Fibroblast of peridontal ligament (primary cell): ENCODE results near the gene AURKA.
"Not testable (repeated sequence)": the region's sequence is repeated elsewhere in the genome, so short reads cannot be mapped to it uniquely, and the experiment has no call there.

Source experiments
- DNase-seq: peaks from one replicate; pipeline ENCODE4 v3.0.0-alpha.2; 2010; ENCODE audit errors: extremely low read depth

AURKA gene

DNA sequence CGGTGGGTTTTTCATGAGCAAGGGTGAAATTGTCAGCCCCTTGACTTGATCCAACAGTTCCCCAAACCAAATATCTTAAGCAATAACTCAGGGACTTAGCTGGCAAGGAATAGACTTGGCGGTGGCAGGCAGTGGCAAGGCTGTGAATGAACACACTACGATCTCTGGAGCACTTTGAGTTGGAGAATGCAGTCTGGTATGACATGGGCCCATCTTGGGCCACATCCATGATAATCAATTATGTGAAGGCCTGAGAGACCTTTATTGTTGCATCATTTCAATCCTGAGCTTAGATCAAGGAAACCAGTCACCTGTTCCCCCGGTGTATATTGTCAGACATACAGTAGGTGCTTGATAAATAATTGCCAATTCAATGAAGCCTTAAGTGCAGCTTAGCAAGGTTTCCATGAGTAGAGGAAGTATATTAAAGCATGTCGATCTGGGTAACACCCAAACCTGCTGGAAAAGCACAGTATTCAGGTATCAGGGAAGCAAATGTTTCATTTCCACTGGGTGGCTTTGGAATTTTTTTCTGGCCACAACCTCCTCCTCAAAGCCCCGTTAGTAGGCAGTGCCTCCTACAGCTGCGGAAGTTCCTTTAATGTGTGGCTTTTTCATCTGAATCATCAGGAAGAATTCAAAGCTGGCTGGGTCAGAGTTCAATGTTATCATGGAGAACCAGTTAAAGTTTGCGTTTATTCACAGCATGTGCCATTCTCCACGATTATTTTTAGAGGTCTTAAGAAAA is 30.2 kb upstream of the AURKA start:
- peak; percentile 63 for DNase-seq

DNA sequence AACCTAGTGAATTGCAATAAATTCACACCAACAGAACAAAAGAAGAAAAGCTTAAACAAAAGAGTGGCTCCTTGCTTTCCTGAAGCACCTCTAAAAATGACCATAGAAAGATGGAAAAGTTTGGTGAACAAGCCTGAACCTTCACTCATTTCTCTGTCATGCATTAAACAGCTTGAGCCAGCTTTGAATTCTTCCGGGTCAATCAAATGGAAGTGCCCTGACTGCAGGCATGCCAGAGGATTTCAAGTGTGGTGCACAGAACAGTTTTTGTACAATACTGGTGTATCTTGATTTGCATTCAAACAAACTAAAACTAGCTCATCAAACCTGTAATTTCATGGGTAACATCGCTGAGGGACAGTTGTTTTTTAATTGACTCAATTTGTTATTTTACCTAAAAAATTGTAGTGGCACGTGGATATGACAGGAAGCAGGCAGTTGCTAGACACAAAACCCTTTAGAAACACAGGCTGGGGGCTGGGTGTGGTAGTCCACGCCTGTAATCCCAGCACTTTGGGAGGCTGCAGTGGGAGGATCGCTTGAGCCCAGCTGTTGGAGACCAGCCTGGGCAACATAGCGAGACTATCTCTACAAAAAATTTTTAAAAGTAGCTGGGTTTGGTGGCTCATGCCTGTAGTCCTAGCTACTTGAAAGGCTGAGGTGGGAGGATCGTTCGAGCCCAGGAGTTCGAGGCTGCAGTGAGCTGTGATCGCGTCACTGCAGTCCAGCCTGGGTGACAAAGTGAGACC is 29.1 kb upstream of the AURKA start:
- DNase-seq = no peak

DNA sequence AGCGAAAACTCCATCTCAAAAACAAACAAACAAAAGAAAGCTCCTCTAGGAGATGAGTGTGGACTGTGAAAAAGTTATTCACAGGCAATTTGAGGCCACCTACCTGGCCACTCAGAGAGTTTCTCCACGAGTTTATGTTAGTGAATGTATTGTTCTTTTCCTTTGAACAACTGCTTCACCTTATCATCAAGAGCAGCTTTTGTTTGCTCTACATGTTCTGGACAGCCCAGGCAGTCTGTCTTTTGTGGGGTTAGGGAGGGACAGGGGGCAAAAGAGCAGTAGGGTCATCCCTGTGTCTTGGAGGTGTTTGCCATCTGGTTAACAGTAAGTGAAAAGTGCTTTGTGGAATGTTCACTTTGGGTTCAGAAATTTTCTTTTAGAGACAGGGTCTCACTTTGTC is 28.0 kb upstream of the AURKA start:
- DNase-seq = no peak

DNA sequence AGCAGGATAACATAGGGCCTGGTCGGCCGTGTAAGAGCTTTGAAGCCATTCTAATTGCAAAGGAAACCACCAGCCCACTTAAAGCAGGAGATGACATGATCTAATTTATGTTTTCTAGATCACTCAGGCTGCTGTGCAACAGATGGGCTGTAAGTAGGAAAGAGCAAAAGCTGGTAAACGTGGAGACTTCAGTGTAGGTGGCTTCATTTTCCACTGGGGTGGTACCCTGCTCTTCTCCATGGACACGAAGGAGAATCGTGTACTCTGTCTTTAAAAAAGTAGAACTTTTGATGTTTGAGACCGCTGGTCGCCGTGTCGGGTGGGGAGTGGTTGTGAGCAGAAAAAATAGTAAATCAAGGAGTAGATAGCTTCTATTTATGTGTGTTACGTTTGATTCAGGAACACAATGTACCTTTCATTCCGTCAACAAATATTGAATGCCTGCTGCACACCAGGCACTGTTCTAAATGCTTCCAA is 26.4 kb upstream of the AURKA start:
- no peak for DNase-seq

DNA sequence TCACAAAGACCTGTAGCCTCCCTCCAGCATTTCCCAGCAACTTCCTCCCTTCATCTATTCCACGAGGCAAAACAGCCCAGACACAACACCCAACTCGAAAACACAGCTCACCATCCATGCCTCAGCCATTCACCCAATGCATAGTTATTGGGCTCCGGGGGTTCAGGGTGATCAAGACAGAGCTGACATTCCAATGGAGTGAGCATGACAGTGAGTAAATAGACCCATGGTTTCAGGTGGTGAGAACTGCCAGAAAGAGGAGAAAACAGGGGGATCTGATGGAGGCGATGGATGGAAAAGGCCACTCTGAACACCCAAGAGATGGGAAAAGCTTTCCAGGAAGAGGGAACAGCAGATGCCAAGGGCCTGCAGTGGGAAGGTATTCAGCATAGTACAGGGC is 25.9 kb upstream of the AURKA start:
- no peak for DNase-seq

DNA sequence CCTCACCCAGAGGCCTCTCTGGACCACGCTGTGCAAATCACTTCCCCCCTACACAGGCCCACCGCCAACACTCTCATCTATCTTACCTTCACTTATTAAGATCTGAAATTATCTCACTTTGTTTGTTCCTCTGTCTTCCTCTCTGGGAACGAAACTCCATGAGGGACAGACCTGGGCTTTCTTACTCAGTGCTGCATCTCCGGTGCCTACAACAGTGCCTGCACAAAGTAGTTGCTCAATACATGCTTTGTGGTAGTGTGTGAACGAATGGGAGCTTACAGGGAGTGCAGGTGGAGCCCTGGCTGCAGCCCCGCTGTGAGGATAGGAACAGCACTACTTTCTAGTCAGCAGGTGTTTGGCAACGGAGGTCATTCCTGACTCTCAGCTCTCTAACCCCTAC is 25.4 kb upstream of the AURKA start:
- no peak for DNase-seq

DNA sequence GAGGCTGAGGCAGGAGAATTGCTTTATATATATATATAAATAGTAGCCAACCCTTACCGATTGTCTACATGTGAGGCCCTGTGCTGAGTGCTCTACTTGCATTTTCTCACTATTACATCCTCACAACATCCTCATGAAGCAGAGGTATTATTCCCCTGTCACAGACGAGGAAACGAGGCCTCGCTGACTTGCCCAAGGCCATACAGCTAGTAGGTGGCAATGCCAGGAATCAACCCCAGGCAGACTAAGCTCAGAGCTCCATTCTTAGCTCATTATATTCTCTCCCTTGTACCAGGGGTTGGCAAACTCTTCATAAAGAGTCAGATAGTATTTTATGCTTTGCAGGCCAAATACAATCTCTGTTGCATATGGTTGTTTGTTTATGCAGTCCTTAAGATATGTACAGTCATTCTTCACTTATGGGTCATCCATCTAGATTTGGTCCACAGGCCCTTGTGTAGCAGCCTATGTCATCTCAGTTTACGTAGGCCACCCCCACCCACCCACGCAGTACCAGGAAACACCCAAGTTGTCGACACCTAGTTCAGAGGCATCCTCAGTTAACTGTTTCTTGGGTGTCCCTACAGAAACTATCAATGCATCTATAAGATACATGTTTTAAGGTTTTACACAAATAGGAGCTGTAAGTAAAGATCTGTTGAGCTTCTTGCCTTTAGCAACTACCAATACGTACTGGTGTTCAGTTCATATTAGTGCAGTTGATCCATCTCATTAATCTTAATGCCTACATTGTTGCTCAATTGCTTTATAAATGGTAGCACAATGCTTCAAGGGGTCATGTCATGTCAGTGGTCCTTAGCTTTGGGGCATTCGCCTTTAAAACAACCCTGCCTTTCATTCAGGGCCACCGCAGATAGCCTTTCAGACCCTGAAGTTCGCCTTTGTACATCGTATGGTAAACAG is 23.1 kb upstream of the AURKA start:
- peak; percentile 70 for DNase-seq

DNA sequence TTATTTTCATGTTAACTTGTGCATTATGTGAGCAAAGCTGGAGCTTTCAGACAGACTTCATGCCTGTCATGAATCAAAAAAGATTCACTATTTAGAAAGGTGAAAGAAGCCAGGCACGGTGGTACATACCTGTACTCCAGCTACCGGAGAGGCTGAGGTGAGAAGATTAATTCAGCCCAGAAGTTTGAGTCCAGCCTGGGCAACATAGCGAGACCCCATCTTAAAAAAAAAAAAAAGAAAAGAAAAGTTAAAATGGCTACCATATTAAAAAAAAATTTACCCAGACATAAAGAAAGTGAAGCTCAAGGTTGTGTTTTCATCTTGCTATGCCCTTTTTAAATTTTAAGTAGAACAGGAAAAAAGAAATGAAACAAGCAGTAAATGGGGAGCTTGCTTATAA is 20.9 kb upstream of the AURKA start:
- no peak for DNase-seq

DNA sequence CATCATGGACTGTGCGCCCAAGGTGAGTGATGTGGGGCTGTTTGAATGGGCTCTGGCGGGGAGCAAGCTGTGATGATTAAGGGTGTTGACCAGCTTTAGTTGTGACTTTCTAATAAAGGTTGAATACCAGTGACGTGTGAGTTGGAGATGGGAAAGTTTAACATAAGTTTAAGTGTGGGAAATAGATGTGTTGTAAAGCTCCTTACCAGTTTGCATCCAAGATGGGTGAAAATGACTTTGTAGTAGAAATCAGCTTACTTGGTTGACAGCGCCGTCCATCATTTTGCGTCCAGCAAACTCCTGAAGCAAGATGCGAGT is 20.4 kb upstream of the AURKA start:
- DNase-seq = no peak

DNA sequence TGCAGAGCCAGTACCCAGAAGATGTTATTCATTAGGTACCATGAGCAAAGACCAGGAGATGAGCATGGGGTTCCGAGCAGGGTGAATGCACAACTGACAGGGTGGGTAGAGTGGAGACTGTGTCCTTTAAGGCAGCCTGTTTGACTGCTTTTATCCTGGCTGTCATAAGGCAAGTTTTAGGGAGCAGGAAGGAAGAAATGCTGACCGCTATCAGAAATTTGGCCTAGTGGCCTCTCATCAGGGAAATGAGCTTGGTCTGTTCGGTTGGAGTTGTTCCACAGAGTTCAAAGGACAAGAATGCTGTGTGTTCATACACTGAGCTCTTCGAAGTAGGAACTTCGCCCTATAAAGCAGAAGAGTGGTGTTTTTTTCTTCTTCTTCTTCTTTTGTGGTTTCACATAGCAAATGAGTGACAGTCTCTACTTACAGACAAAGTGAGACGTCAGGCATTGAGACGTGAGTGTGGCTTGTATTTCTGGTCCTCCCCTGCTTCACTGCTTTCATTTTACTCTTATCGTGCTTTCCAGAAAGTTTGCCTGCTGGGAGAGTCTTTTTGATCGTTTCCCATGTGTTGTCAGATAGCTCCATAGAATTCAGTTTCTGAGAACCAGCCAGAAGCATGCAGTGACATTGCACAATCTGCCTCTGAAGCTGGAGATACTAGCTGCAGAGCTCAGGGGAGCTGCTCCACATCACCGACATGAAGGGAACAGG is 19.9 kb upstream of the AURKA start, which contains the start of gene CASS4:
CASS4 (plus strand) TSS at position 502 of the 714 bp plus-strand sequence; CDS start at position 701, 199 bp downstream.
- DNase-seq = no peak

DNA sequence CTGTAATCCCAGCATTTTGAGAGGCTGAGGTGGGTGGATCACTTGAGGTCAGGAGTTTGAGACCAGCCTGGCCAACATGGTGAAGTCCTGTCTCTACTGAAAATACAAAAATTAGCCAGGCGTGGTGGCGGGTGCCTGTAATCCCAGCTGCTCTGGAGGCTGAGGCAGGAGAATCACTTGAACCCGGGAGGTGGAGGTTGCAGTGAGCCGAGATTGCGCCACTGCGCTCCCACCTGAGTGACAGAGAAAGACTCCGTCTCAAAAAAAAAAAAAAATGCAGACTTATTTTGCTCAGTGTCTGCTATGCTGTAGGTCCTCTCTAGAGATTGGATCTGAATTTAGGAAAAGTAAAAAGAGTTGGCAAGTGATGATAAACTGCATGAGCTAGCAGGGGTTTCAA is 19.3 kb upstream of the AURKA start:
- DNase-seq = not testable (repeated sequence)

DNA sequence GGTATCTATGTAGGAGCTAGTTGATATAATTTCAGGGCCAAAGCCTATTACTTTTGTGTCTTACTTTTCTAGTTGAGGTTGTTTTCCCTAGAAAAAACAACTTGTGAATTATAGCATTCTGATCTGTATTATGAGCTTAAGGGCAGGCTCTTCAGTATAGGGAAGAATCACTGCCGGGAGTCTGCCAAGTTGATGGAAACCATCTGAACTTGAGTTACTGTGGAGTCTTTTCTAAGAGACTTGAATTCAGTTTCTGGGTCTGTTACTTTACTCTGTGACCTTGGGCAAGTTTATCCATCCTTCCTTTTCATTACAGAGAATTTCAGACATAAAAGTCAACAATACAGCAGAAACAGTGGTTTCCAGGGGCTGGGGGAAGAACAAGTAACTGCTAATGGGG is 17.9 kb upstream of the AURKA start:
- no peak for DNase-seq

DNA sequence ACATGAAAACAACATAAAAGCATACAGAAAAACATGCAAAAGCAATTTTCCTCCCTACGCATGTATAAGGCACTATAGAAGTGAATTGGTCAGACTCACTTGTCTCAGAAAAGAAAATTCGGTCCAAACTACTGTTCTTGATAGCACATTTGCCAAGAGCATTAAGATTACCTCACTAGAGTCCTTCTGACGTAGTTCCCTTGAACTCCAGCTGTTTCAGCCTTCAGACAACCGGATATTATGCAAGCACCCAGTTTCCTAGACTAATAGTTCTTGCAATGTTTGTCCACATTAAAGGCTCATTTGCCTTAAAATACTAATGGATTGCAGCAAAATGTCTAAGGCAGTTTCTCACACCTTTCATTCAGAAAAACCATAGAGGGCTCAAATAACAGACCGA is 17.5 kb upstream of the AURKA start:
- no peak for DNase-seq

DNA sequence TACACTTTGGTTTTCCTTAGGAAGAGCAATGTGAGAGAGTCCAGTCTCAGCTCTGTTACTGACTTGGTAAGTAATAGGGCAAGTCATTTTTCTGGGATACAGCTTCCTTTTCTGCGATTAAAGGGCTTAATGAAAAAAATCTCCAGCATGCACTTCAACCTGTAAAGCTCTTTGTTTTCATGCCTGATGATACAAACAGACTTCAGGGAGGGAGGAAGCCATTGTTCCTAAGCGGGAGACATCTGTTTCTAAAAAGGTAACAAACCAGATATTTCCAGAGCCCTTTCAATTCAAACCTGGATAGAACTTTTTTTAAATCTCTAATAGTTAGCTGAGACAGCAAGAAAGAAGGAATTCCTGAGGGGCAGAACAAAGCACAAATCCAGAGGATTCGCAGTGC is 14.9 kb upstream of the AURKA start:
- DNase-seq = no peak

DNA sequence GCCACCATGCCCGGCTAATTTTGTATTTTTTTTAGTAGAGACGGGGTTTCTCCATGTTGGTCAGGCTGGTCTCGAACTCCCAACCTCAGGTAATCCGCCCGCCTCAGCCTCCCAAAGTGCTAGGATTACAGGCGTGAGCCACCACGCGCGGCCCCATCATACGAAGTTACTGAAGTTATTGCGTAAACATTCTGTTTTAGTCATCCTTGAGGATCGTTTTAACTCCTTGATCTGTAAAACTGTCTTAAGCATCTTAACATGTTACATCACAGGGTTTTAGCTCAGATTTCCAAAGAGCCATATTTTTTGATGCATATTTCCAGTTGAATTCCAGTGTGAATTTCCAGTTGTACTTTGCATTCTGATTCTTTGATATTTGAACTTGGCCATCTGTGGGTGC is 13.3 kb upstream of the AURKA start:
- not testable (repeated sequence) for DNase-seq

DNA sequence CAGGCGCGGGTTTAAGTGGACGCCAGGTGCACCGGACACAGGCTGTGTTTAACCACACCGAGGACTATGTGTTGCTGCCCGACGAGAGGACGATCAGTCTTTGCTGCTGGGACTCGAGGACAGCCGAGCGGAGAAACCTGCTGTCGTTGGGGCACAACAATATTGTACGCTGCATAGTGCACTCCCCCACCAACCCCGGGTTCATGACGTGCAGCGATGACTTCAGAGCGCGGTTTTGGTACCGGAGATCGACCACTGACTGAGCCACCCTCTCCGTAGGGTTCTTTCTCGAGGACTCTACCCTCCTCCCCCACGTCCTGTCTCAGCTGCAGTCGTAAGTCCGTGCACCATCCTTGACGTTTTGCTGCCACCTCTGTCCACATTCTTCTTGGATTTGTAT is 11.4 kb upstream of the AURKA start:
- no peak for DNase-seq

DNA sequence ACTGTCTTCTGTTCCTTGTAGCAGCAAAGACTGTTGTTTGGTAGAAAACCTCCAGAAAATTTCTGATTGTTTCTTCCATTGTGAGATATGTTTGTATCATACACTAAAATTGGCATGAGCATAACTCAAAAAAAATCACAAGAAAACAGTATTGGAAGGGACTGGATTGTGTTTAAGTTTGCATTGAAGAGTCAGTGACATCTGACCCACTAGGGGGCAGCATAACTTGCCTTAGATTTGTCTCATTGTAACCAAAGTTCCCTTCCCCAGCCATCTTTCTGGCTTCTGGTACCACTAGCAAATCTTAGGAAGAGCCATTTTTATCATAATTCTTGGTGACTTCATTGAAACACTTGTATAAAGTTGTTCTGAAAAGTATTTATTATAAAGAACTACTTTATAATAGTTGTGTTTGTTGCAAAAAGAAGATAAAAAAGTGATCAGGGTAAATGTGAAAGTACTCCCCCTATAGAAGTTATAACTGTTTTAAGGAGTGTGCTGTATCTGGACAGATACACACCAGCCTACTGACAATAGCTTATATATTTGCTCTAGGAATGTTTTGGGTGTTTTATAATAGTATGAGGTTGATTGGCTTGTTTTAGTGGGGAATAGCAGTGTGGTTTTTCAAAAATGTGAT is 8.1 kb upstream of the AURKA start:
- peak; percentile 91 for DNase-seq

DNA sequence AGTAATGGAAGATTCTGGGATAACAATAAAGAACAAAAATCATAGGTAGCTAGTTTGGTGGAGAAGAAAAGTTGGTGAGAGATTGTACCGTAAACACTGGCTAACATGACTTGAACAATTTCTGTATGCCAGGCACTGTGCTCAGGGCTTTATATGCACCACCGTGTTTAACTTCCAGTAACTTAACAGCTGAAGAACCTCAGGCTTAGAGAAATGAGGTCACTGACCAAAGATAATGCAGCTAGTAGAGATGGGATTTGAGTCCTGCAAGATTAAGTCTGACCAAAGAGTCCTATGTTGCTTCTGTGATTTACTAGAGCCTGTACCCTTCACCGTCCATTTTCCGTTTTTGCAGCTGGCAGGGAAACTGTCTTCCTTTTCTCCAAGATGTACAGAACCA is 3.2 kb upstream of the AURKA start:
- no peak for DNase-seq

DNA sequence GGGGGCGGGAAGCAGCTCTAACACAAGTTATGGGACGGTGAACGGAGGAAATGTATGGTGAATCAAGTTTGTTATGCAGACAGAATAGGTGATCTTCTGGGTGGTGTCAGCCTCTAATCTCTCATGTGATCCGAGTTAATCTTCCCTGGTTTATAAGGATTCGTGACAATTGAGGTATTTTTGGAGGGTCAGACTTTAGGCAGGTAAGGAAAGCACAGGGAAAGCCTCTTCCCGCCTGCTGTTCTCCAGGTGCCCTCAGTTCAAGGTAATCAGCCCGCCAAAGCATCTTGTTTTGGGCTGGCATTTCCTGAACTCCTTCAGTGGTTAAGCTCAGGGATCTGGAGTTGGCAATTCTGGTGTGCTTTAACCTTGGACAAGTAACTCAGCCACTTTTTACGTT is 1.6 kb upstream of the AURKA start:
- DNase-seq = no peak

DNA sequence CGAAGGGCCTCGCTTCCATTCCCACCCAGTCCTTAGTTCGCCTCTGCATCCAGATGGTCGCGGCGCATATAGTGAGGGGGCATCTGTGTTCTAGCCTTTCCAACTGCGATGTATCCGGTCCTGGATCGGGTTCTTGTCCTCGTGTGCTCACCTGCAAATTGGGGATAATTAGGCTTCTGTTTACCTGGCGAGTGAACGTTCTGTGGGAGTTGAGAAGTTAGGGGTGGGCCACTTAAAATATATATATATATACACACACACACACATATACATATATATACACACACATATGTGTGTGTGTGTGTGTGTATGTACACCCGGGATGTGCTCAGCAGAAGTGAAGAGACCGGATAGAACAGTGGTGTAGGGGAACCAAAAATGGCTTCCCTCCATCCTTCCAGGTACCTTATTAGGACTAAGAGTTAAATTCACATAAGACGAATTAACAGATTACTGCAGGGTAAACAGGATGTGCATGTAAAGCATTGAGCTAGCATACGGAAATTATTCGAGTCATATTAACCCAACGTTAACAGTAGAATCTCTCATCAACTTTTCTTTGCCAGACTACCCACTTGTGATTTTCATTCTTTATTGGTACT is 967 bp upstream of the AURKA start:
- no peak for DNase-seq
